ENCODE results near the gene RNF138.

- TF ChIP-seq CTCF (IDR thresholded peaks at IDR 0.05; ENCODE audit: insufficient read depth, low read length, poor library complexity, severe bottlenecking) = no peak
- no peak for TF ChIP-seq EZH2phosphoT487 (conservative IDR thresholded peaks at IDR 0.05; ENCODE audit: low read length)
Measured at GRCh38 chr18:32135625-32136024, 44.0 kb downstream of the RNF138 start.

All from SU-DHL-6 (cell line).